DOHH2 (cell line): ENCODE results near the gene TMEM187.

Experiments
- H3F3A ChIP-seq: fragments of 200-600 bp; sonication (generic), shearing (Covaris generic); 2 replicates; pipeline ENCODE4 v1.6.0; 2016; ENCODE audit warnings: antibody characterized with exemption, mild to moderate bottlenecking; ENCODE audit not compliant: control insufficient read depth, insufficient read depth
- H3K27ac ChIP-seq: fragments of 200-600 bp; sonication (generic); 2 replicates; pipeline ENCODE4 v1.5.1; 2014; ENCODE audit warnings: low read depth, mild to moderate bottlenecking, low read length, moderate library complexity
- H3K27me3 ChIP-seq: fragments of 200-600 bp; sonication (generic); 2 replicates; pipeline ENCODE4 v1.6.1; 2014; ENCODE audit warnings: mild to moderate bottlenecking, low read length, mixed read lengths; ENCODE audit not compliant: control insufficient read depth
- H3K36me3 ChIP-seq: fragments of 200-600 bp; sonication (generic); 2 replicates; pipeline ENCODE4 v1.6.1; 2014; ENCODE audit warnings: mild to moderate bottlenecking, low read length, moderate library complexity, mixed read lengths; ENCODE audit not compliant: control insufficient read depth
- H3K4me1 ChIP-seq: fragments of 200-600 bp; sonication (generic); 2 replicates; pipeline ENCODE4 v1.6.1; 2014; ENCODE audit warnings: mild to moderate bottlenecking, low read length, mixed read lengths; ENCODE audit not compliant: control insufficient read depth
- H3K4me2 ChIP-seq: fragments of 200-600 bp; sonication (generic); 2 replicates; pipeline ENCODE4 v1.6.0; 2014; ENCODE audit warnings: mild to moderate bottlenecking, low read length, moderate library complexity
- H3K4me3 ChIP-seq: fragments of 200-600 bp; sonication (generic); 2 replicates; pipeline ENCODE4 v1.5.1; 2014; ENCODE audit warnings: mild to moderate bottlenecking, low read length, mixed read lengths
- H3K79me2 ChIP-seq: fragments of 200-600 bp; sonication (generic); 2 replicates; pipeline ENCODE4 v1.6.1; 2014; ENCODE audit warnings: mild to moderate bottlenecking, low read length, mixed read lengths; ENCODE audit not compliant: control insufficient read depth
- H3K9me2 ChIP-seq: fragments of 200-600 bp; sonication (generic); replicated peaks from 2 replicates; pipeline ENCODE4 v1.6.1; 2014; ENCODE audit warnings: mild to moderate bottlenecking, low read length, mixed read lengths; ENCODE audit not compliant: control insufficient read depth
- H3K9me3 ChIP-seq: fragments of 200-600 bp; sonication (generic); 2 replicates; pipeline ENCODE4 v1.6.1; 2014; ENCODE audit warnings: antibody characterized with exemption, low read length, mixed read lengths; ENCODE audit not compliant: control insufficient read depth, insufficient read depth
- H4K20me1 ChIP-seq: fragments of 200-600 bp; sonication (generic); 2 replicates; pipeline ENCODE4 v1.6.0; 2014; ENCODE audit warnings: low read depth, mild to moderate bottlenecking, antibody characterized with exemption, low read length, moderate library complexity; ENCODE audit not compliant: control insufficient read depth, insufficient read depth
- CTCF ChIP-seq: fragments of 200-600 bp; sonication (generic); IDR thresholded peaks from one replicate; pipeline ENCODE4 v1.5.1; 2014; ENCODE audit warnings: antibody characterized with exemption, mild to moderate bottlenecking, low read depth, low read length; ENCODE audit not compliant: poor library complexity, severe bottlenecking
- EZH2phosphoT487 ChIP-seq: fragments of 200-600 bp; sonication (generic); IDR thresholded peaks from 2 replicates; pipeline ENCODE4 v1.6.1; 2017; ENCODE audit warnings: borderline replicate concordance, mild to moderate bottlenecking, antibody characterized with exemption, low read length, moderate library complexity, mixed read lengths

The TMEM187 gene

GRCh38 chrX:154021131-154021611, 48.6 kb downstream of the TMEM187 start:
- Histone ChIP-seq H3K9me2 (no peaks in the 10 kb centered on the region), H3K9me3 (no peaks in the 10 kb centered on the region), H3K4me2 (peak overlapping the region; percentile 82), H3K4me1 (peaks cover 16% of the 10 kb centered on the region), H3K4me3 (peak overlapping the region; percentile 89), H3K27me3 (peaks cover 3% of the 10 kb centered on the region; the same call in 1 of the 2 replicates), H3K27ac (peak overlapping the region; percentile 61), H3K79me2 (peaks cover 37% of the 10 kb centered on the region), H3K36me3 (peaks cover 27% of the 10 kb centered on the region), H3F3A (no peaks in the 10 kb centered on the region), H4K20me1 (no peaks in the 10 kb centered on the region)
- TF ChIP-seq EZH2phosphoT487 (no peak), CTCF (no peak)

GRCh38 chrX:154022108-154022507, 49.6 kb downstream of the TMEM187 start:
- peaks cover 16% of the 10 kb centered on the region for H3K4me1 ChIP-seq
- no peak overlapping the region for H3K4me2 ChIP-seq
- H3K9me2 ChIP-seq = no peaks in the 10 kb centered on the region
- no peaks in the 10 kb centered on the region for H3K9me3 ChIP-seq
- H3K27ac ChIP-seq = no peak overlapping the region
- peaks cover 20% of the 10 kb centered on the region for H3K36me3 ChIP-seq
- H3K4me3 ChIP-seq = no peak overlapping the region
- peaks cover 3% of the 10 kb centered on the region; the same call in 1 of the 2 replicates for H3K27me3 ChIP-seq
- TF ChIP-seq EZH2phosphoT487 (no peak), CTCF (no peak)
- no peaks in the 10 kb centered on the region for H3F3A ChIP-seq
- peaks cover 34% of the 10 kb centered on the region for H3K79me2 ChIP-seq
- H4K20me1 ChIP-seq = no peaks in the 10 kb centered on the region

GRCh38 chrX:154023276-154024000, 50.9 kb downstream of the TMEM187 start:
- no peak overlapping the region for H3K4me3 ChIP-seq
- H3K9me2 ChIP-seq = no peaks in the 10 kb centered on the region
- H4K20me1 ChIP-seq = no peaks in the 10 kb centered on the region
- no peak overlapping the region for H3K27ac ChIP-seq
- H3K9me3 ChIP-seq = no peaks in the 10 kb centered on the region
- H3K79me2 ChIP-seq = peaks cover 24% of the 10 kb centered on the region
- H3K4me1 ChIP-seq = peaks cover 10% of the 10 kb centered on the region
- H3K36me3 ChIP-seq = peaks cover 10% of the 10 kb centered on the region
- H3K4me2 ChIP-seq = no peak overlapping the region
- no peaks in the 10 kb centered on the region for H3F3A ChIP-seq
- peaks cover 3% of the 10 kb centered on the region; the same call in 1 of the 2 replicates for H3K27me3 ChIP-seq
- TF ChIP-seq EZH2phosphoT487 (no peak), CTCF (no peak)
